Endometrium (tissue), 2 donors: ENCODE data around the gene TLR8.

ENCODE experiments used
- FAIRE-seq: peaks from 2 replicates; lab custom pipeline; 2012; peaks lifted over from hg19 to GRCh38; lab: Jason Lieb, UNC
- donor health status: control.
- donor health status: control.

The TLR8 gene

GRCh38 chrX:12906046-12906761, at the start of gene TLR8:
TSS of gene TLR8 (plus strand) at chrX:12906620. CDS start at chrX:12906707, 87 bp downstream.
- FAIRE-seq: no peak

GRCh38 chrX:12865359-12865758, 41.1 kb upstream of the TLR8 start:
- no peak for FAIRE-seq

- no peak for FAIRE-seq
Measured at GRCh38 chrX:12866451-12867377, 39.7 kb upstream of the TLR8 start, which contains the start of gene TLR7. TSS of gene TLR7 (plus strand) at chrX:12867072. CDS start at chrX:12867579, 507 bp downstream.

DNA sequence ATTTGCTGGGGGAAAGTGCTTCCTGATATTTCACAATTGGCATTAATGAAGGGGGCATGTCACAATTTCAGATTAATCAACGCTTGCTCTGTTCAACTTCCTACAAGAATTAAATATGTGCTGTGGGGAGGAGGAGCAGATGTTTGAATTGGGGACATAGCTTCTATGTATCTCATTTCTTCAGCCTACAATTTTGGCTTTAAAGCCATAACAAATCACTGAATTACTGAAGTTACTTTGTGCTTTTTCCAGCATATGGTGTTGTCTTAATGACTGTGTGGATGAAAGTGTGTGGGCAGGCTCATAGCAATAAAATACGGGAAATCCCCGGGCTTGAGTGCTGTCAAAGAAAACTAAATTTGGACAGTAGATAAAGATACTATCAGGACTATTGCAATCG, 38.7 kb upstream of the TLR8 start:
- no peak for FAIRE-seq

- FAIRE-seq: no peak
Measured at GRCh38 chrX:12868747-12869146, 37.7 kb upstream of the TLR8 start.

- no peak for FAIRE-seq
Measured at GRCh38 chrX:12871257-12871656, 35.2 kb upstream of the TLR8 start.

- no peak for FAIRE-seq
Measured at GRCh38 chrX:12872741-12873140, 33.7 kb upstream of the TLR8 start.

- no peak for FAIRE-seq
Measured at GRCh38 chrX:12874581-12874980, 31.8 kb upstream of the TLR8 start.

DNA sequence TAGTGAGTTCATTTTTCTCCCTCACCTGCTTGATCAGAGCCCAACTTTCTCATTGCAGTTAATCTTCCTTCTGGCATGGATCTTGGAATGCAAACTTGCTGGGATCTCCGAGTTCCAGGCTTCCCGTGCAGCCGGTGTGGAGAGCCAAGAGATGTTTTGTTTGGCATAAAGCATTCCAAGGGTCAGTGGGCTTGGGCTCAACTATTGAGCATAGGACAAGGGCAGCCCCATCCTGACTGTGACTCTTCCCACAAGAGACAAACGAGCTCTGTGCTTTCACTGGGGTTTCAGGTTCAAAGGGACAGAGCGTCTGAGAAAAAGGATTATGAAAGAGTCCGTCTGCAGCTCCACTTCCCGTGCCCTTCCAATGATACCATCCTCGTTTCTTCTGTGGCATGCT, 29.0 kb upstream of the TLR8 start:
- no peak for FAIRE-seq

- FAIRE-seq: no peak
Measured at GRCh38 chrX:12878536-12878935, 27.9 kb upstream of the TLR8 start.

GRCh38 chrX:12881914-12882313, 24.5 kb upstream of the TLR8 start:
- FAIRE-seq: no peak

GRCh38 chrX:12885508-12885907, 20.9 kb upstream of the TLR8 start:
- FAIRE-seq: no peak

- no peak for FAIRE-seq
Measured at GRCh38 chrX:12886545-12886944, 19.9 kb upstream of the TLR8 start.

DNA sequence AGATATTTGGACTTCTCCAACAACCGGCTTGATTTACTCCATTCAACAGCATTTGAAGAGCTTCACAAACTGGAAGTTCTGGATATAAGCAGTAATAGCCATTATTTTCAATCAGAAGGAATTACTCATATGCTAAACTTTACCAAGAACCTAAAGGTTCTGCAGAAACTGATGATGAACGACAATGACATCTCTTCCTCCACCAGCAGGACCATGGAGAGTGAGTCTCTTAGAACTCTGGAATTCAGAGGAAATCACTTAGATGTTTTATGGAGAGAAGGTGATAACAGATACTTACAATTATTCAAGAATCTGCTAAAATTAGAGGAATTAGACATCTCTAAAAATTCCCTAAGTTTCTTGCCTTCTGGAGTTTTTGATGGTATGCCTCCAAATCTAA, 19.3 kb upstream of the TLR8 start:
- FAIRE-seq: no peak

DNA sequence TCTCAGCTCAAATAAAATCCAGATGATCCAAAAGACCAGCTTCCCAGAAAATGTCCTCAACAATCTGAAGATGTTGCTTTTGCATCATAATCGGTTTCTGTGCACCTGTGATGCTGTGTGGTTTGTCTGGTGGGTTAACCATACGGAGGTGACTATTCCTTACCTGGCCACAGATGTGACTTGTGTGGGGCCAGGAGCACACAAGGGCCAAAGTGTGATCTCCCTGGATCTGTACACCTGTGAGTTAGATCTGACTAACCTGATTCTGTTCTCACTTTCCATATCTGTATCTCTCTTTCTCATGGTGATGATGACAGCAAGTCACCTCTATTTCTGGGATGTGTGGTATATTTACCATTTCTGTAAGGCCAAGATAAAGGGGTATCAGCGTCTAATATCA, 18.7 kb upstream of the TLR8 start:
- no peak for FAIRE-seq

GRCh38 chrX:12890467-12890866, 16.0 kb upstream of the TLR8 start:
- peak; percentile 62 for FAIRE-seq

DNA sequence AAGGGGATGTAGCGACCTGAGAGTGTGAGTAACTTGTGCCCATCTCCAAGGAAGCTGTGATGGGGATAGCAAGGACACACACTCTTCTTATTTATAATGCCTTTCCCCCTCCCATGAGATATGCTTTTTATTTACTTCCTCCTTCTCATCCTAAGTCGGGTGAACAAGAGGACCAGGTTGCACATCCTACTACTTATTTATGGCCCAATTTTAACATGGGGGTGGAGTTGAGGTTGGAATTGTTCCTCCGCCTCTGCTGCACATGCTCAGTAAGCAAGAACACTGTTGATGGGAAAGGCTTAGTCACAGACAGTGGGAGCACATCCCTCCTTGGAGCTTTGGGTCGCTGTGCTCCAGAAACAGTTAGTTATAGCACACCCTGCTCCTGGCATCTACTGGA, 15.2 kb upstream of the TLR8 start:
- FAIRE-seq: no peak

- no peak for FAIRE-seq
Measured at GRCh38 chrX:12891915-12892506, 14.4 kb upstream of the TLR8 start.

- FAIRE-seq: no peak
Measured at GRCh38 chrX:12892716-12893115, 13.7 kb upstream of the TLR8 start.

DNA sequence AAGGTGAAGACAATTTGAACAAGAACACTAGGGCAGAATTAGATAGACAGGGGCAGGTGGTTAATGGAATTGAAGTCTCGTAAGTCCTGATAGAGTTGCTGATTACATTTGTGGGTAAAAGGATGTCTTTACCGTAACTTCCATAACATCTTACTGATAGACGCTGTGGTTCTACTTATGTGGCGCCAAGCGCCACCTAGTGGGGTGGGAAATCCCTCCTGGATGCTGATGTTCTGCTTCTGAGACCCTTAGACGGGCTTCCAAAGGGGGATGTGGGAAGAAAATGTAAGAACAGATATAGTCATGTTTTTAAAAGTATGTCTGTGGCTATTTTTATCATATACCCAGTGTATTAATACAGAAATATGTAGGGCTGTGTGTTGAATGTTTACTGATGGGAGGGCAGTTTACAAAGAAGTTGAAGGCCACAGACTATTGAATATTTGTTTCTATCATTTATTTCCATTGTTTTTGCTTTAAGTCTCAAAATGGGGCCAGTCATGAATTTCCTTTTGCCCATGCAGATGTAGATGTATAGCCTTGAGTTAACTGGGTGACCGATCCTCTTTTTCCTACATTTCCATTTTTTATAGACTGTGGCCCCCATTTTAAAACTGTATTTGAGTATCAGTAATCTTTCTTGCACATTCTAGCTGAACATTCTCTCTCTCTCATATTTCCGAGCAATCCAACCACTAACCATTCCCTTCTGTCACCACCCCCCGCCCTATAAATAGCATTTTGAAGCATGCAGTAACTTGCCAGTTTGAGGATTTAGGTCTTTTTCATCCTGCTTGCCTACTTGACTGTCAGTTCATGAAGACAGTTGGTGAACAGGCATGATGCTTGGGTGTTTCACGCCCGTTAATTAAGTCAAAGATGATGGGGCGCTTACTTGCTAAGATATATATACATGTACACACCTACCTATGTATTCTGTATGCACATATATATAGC, 12.1 kb upstream of the TLR8 start:
- FAIRE-seq: no peak

- no peak for FAIRE-seq
Measured at GRCh38 chrX:12895866-12896265, 10.6 kb upstream of the TLR8 start.

- FAIRE-seq: no peak
Measured at GRCh38 chrX:12896935-12897334, 9.5 kb upstream of the TLR8 start.
